SK-N-MC (cell line): Measurements from ENCODE around the gene EEF1A1.

ENCODE experiments used
- DNase-seq: peaks from one replicate; pipeline ENCODE4 v3.0.0-alpha.2; 2011; ENCODE audit warnings: low read depth, low spot score
- H3K27ac ChIP-seq: fragments of 200-600 bp; sonication (generic); 2 replicates; pipeline ENCODE4 v1.5.1; 2016; ENCODE audit warnings: mixed run types
- H3K36me3 ChIP-seq: fragments of 200-600 bp; sonication (generic); 2 replicates; pipeline ENCODE4 v1.6.1; 2017; ENCODE audit warnings: antibody characterized with exemption, low read length, mixed read lengths; ENCODE audit not compliant: insufficient read depth
- H3K4me3 ChIP-seq: fragments of 200-600 bp; sonication (generic); 2 replicates; pipeline ENCODE4 v1.5.1; 2016
- H3K9ac ChIP-seq: fragments of 200-600 bp; sonication (generic); 2 replicates; pipeline ENCODE4 v1.8.0; 2017; ENCODE audit warnings: mixed run types, mixed read lengths; ENCODE audit not compliant: insufficient read length
- H3K9me3 ChIP-seq: fragments of 200-600 bp; sonication (generic); 2 replicates; pipeline ENCODE4 v1.6.1; 2017; ENCODE audit warnings: low read depth, mild to moderate bottlenecking, antibody characterized with exemption, low read length, moderate library complexity, mixed read lengths
- EZH2 ChIP-seq: fragments of 200-600 bp; sonication (generic); IDR thresholded peaks from one replicate; pipeline ENCODE4 v1.6.1; 2017; ENCODE audit warnings: antibody characterized with exemption
- FOXP2 ChIP-seq: optimal IDR thresholded peaks from 2 replicates; pipeline ENCODE3; 2011; ENCODE audit warnings: mild to moderate bottlenecking, moderate library complexity; ENCODE audit not compliant: insufficient read depth; ENCODE audit errors: extremely low read length, control extremely low read depth
- POLR2AphosphoS5 ChIP-seq: IDR thresholded peaks from 2 replicates; pipeline ENCODE4 v1.6.1; 2012; ENCODE audit warnings: mild to moderate bottlenecking, low read depth, low read length, borderline replicate concordance

The EEF1A1 gene

DNA sequence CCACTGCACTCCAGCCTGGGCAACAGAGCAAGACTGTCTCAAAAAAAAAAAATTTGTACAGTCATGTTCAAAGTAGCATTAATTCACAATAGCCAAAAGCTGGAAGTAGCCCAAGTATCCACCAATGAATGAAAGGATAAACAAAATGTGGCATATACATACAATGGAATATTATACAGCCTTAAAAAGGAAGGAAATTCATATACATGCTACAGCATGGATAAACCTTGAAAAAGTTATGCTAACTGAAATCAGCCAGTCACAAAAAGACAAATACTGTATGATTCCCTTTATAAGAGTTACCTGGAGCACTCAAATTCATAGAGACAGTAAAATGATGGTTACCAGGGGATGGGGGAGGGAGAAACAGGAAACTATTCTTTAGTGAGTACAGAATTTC, 15.7 kb downstream of the EEF1A1 start:
- no peak overlapping the region for H3K9ac ChIP-seq
- no peak overlapping the region for H3K27ac ChIP-seq
- H3K4me3 ChIP-seq = no peak overlapping the region
- peaks cover 27% of the 10 kb centered on the region for H3K36me3 ChIP-seq
- H3K9me3 ChIP-seq = no peaks in the 10 kb centered on the region
- no peak for TF ChIP-seq EZH2
- no peak for TF ChIP-seq FOXP2
- no peak; the same call in 1 of the 2 replicates for TF ChIP-seq POLR2AphosphoS5
- DNase-seq = no peak

DNA sequence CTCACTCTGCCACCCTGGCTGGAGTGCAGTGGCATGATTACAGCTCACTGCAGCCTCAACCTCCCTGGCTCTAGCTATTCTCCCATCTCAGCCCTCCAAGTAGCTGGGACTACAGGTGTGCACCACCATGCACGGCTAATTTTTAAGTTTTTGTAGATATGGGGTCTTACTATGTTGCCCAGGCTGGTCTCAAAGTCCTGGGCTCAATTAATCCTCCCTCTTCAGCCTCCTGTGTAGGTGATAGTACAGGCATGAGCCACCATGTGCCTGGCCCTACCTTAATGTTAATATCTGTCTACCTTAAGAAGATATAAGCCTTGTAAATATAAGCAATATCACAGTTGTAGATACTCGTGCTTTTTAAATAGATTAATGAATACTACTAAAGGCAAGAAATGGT, 16.7 kb downstream of the EEF1A1 start:
- no peak for TF ChIP-seq FOXP2
- no peak for TF ChIP-seq POLR2AphosphoS5
- no peak for TF ChIP-seq EZH2
- Histone ChIP-seq H3K4me3 (no peak overlapping the region), H3K27ac (no peak overlapping the region), H3K9ac (no peak overlapping the region), H3K36me3 (peaks cover 37% of the 10 kb centered on the region), H3K9me3 (no peaks in the 10 kb centered on the region)
- DNase-seq = no peak

DNA sequence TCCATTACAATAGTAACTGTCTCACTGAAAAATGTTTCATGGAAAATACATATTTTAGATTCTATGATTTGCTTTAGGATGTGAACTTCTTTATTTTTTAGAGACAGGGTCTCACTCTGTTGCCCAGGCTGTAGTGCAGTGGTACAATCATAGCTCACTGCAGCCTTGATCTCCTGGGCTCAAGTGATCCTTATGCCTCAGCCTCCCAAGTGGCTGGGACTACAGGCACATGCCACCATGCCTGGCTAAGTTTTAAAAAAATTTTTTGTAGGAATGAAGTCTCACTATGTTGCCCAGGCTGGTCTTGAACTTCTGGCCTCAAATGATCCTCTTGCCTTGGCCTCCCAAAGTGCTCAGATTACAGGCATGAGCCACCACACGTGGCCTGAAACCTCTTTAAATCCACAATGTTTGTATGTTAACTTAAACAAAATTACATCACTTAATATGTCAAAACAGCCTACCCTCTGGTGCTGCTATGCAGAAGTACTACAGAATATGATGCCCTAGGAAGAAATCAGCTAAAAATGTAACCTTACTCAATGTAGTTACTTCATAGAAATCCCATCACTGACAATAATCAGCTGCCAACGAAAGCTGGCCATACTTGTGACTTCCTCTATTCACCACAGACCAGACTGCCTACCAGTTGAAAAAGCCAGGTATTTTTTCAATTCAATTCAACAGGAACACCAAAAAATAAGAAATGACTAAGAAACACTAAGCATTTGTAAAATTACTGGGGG, 17.6 kb downstream of the EEF1A1 start:
- no peak overlapping the region for H3K4me3 ChIP-seq
- no peaks in the 10 kb centered on the region for H3K9me3 ChIP-seq
- no peak for TF ChIP-seq EZH2
- no peak for TF ChIP-seq POLR2AphosphoS5
- TF ChIP-seq FOXP2 = no peak
- H3K9ac ChIP-seq = no peak overlapping the region
- H3K36me3 ChIP-seq = peaks cover 47% of the 10 kb centered on the region
- DNase-seq = no peak
- peak overlapping the region; percentile 56; the same call in 1 of the 2 replicates for H3K27ac ChIP-seq

DNA sequence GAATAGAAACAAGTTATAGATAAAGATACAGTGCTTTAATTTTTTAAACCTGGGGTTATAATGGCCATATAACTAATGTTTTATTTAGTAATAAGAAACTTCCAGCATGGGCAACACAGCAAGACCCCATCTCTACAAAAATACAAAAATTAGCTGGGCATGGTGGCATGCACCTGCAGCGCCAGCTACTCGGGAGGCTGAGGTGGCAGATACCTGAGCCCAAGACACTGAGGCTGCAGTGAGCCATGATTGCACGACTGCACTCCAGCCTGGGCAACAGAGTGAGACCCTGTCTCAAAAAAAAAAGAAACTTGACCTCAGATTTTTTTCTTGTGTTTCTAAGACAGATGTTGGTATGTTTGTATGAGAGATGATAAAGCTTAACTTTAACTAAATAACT, 22.9 kb downstream of the EEF1A1 start:
- peaks cover 65% of the 10 kb centered on the region for H3K36me3 ChIP-seq
- H3K9ac ChIP-seq = no peak overlapping the region
- DNase-seq = no peak
- H3K4me3 ChIP-seq = no peak overlapping the region
- H3K9me3 ChIP-seq = no peaks in the 10 kb centered on the region
- H3K27ac ChIP-seq = no peak overlapping the region
- no peak for TF ChIP-seq POLR2AphosphoS5
- no peak for TF ChIP-seq FOXP2

DNA sequence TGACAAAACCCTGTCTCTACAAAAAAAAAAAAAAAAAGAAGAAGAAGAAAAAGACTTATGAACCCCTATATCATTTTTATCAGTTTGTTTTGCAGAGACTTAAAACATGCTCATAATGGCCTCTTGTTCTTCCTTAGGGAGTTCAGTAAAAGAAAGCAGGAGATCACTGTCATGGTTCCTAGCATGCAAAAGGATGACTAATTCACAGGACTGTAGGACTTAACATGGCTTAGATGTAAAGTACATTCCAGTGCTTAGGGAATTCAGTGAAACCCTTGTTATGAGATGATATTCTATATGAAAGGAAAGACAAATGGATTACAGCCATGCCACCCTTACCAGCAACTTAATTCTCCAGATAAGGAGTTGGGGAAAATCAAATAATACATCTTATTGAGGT, 29.5 kb downstream of the EEF1A1 start:
- H3K9me3 ChIP-seq = no peaks in the 10 kb centered on the region
- peaks cover 69% of the 10 kb centered on the region for H3K36me3 ChIP-seq
- TF ChIP-seq EZH2 (no peak), FOXP2 (no peak), POLR2AphosphoS5 (no peak)
- H3K27ac ChIP-seq = no peak overlapping the region
- H3K9ac ChIP-seq = no peak overlapping the region
- H3K4me3 ChIP-seq = no peak overlapping the region
- no peak for DNase-seq

DNA sequence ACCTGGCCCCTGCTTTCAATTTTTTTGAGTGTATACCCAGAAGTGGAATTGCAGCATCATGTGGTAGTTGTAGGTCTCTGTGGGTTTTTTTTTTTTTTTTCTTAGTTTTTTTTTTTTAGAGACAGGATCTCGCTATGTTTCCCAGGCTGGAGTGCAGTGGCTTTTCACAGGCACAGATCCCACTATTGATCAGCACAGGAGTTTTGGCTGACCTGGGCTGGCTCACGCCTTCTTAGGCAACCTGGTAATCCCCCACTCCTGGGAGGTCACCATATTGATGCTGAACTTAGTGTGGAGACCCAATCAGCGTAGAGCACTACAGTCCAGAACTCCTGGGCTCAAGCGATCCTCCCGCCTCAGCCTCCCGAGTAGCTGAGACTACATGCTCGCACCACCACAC, 33.4 kb downstream of the EEF1A1 start:
- H3K9ac ChIP-seq = no peak overlapping the region
- H3K4me3 ChIP-seq = no peak overlapping the region
- no peak for TF ChIP-seq POLR2AphosphoS5
- no peak for TF ChIP-seq EZH2
- no peak for TF ChIP-seq FOXP2
- H3K27ac ChIP-seq = no peak overlapping the region
- DNase-seq = no peak
- H3K9me3 ChIP-seq = no peaks in the 10 kb centered on the region
- H3K36me3 ChIP-seq = peaks cover 78% of the 10 kb centered on the region

DNA sequence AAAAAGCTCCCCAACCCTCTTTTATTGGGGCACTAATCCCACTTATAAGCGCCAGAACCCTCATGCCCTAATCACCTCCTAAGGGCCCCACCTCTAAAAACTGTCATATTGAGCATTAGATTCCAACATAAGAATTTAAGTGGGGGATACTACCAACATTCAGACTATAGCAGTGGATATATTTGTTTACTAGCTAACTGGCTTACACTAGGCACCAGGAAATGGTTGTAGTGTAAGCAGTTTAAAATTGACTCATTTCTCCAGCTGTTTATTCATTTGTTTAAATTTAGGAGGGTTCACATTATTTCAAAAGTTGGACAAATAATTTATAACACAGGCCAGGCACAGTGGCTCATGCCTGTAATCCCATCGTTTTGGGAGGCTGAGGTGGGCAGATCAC, 36.4 kb downstream of the EEF1A1 start:
- TF ChIP-seq POLR2AphosphoS5 (no peak), EZH2 (no peak), FOXP2 (no peak)

DNA sequence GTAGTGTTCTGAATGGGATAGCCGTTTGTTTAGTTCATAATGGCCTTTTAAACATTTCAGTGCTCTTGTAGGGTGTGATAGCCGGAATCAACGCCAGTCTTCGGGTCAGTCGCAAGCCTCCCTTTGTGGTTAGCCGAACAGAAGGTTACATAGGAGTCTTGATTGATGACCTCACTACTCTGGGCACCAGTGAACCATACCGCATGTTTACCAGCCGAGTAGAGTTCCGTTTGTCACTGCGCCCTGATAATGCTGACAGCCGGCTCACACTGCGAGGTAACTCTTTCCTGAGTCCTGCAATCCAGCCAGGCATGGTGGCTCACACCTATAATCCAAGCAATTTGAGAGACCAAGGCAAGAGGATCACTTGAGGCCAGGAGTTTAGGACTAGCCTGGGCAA, 38.9 kb downstream of the EEF1A1 start:
- Histone ChIP-seq H3K27ac (no peak overlapping the region), H3K9me3 (no peaks in the 10 kb centered on the region), H3K4me3 (no peak overlapping the region), H3K36me3 (peaks cover 80% of the 10 kb centered on the region), H3K9ac (no peak overlapping the region)
- no peak for TF ChIP-seq EZH2
- no peak for TF ChIP-seq FOXP2
- TF ChIP-seq POLR2AphosphoS5 = no peak
- DNase-seq = no peak

More for the DNA sequence above, 36.4 kb downstream of the EEF1A1 start:
- no peak for DNase-seq
- Histone ChIP-seq H3K4me3 (no peak overlapping the region), H3K36me3 (peaks cover 83% of the 10 kb centered on the region), H3K27ac (no peak overlapping the region), H3K9ac (no peak overlapping the region), H3K9me3 (no peaks in the 10 kb centered on the region)

DNA sequence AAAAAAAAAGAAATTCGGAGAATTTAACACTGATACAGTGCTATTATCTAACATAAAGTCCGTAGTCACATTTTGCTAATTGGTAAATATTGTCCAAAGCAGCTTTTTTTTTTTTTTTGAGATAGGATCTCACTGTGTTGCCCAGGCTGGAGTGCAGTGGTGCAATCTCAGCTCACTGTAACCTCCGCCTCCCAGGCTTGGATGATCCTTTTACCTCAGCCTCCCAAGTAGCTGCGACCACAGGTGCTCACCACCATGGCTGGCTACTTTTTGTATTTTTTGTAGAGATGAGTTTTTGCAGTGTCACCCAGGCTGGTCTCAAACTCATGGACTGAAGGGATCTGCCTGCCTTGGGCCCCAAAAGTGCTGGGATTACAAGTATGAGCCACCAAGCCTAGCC, 43.4 kb downstream of the EEF1A1 start:
- no peak for DNase-seq
- peaks cover 86% of the 10 kb centered on the region for H3K36me3 ChIP-seq
- TF ChIP-seq FOXP2 = no peak
- TF ChIP-seq POLR2AphosphoS5 = no peak
- no peak for TF ChIP-seq EZH2
- no peak overlapping the region for H3K9ac ChIP-seq
- H3K4me3 ChIP-seq = no peak overlapping the region
- H3K9me3 ChIP-seq = no peaks in the 10 kb centered on the region
- no peak overlapping the region for H3K27ac ChIP-seq
